ENCODE data around the gene DLG1. TPM values are rescaled to one million over a fixed set of nuclear protein-coding genes. Genes with fewer than 3 reads are reported as not detected.

The DLG1 gene
- total and polyA plus RNA-seq, 2 donors from 2014 or later = 19.4 to 101 TPM

DNA sequence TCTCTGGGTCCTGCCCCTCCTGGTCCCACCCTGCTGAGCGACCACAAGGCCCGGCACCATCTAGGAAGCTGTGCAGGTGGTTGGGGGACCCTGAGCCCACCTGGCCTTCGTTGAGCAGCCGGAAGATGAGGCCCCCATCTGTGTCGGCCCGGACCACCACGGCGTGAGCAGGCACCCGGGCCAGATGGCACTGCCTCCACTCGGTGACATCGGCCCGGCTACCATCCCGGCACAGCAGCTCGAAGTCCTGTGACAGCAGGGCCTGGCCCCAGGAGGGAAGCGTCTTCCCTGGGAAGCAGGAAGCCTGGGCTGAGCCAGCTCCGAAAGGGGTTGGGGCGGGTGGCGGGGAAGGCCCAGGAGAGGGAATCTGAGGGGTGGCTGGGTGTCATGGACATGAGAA is 281.4 kb downstream of the DLG1 start:
- DNase-seq (peak in 1 of 5 donors; percentile 36), FAIRE-seq (no peak)
- TF ChIP-seq, protein P1, sequence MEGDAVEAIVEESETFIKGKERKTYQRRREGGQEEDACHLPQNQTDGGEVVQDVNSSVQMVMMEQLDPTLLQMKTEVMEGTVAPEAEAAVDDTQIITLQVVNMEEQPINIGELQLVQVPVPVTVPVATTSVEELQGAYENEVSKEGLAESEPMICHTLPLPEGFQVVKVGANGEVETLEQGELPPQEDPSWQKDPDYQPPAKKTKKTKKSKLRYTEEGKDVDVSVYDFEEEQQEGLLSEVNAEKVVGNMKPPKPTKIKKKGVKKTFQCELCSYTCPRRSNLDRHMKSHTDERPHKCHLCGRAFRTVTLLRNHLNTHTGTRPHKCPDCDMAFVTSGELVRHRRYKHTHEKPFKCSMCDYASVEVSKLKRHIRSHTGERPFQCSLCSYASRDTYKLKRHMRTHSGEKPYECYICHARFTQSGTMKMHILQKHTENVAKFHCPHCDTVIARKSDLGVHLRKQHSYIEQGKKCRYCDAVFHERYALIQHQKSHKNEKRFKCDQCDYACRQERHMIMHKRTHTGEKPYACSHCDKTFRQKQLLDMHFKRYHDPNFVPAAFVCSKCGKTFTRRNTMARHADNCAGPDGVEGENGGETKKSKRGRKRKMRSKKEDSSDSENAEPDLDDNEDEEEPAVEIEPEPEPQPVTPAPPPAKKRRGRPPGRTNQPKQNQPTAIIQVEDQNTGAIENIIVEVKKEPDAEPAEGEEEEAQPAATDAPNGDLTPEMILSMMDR (IDR thresholded peaks at IDR 0.05; ENCODE audit: borderline replicate concordance, extremely low read depth, insufficient read depth) = no peak
- H3K4me3 ChIP-seq (ENCODE audit: low read length in 3 of 3) = no peak overlapping the region
- no peak overlapping the region for H3K27ac ChIP-seq (ENCODE audit: low read depth in 2 of 2, low read length in 2 of 2)
- intact Hi-C loops (cut with DNase I) = no loop called here
- no peaks in the 10 kb centered on the region for H3K27me3 ChIP-seq (ENCODE audit: control insufficient read depth, insufficient read depth, low read length)
- H3K9me3 ChIP-seq (ENCODE audit: control insufficient read depth in 2 of 3, insufficient read depth in 1 of 3, low read length in 3 of 3) = no peaks in the 10 kb centered on the region
- H3K36me3 ChIP-seq (ENCODE audit: control insufficient read depth in 2 of 3, insufficient read depth in 3 of 3, low read length in 3 of 3) = no peaks in the 10 kb centered on the region
- H3K9ac ChIP-seq (ENCODE audit: low read length in 3 of 3) = no peak overlapping the region
- H3K4me1 ChIP-seq (ENCODE audit: control insufficient read depth in 2 of 3, insufficient read depth in 2 of 3, low read depth in 1 of 3, low read length in 3 of 3) = no peaks in the 10 kb centered on the region

DNA sequence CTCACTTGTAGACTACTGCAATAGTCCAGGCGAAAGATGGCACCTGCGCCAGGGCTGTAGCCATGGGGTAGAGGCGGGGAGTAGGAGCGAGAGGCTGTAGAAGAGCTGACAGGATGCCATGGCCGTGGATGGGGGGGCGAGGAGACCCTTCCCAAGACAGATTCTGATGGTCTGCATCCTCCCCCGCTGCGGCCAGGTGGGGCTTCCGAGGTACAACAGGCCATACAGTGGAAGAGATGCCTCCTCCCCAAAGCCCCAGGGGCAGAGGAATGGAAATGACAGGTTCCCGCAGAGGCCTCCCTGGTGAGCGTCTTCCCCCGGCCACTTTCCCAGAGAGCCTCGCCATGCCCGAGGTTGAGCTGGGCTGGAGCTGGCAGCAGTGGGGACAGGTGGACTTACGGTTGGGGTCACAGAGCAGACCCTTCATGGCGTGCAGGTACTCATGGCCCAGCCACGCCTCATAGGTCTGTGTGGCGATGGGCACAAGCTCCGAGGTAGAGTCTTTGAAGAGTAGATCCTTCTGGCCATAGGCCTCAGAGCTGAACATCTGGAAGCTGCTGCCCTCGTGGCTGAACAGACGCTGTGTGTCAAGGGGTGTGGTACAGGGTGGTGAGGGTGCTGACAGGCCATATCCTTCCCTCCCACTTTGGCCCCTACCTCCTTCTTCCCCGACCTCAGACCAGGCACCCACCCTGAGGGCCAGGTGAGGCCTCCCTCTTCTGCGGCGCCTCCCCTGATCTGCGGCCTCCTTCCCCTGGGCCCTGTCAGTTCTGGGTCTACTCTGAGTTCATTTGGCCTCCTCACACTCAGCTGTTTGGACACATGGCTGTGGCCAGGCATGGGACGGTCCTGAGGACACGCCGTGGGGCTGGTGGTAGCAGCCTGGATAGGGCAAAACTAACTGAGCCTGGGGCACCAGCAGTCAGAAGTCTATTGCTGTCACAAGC is 282.3 kb downstream of the DLG1 start:
- no peak overlapping the region for H3K4me3 ChIP-seq (ENCODE audit: low read length in 3 of 3)
- H3K4me1 ChIP-seq (ENCODE audit: control insufficient read depth in 2 of 3, insufficient read depth in 2 of 3, low read depth in 1 of 3, low read length in 3 of 3) = no peaks in the 10 kb centered on the region
- no peaks in the 10 kb centered on the region for H3K27me3 ChIP-seq (ENCODE audit: control insufficient read depth, insufficient read depth, low read length)
- no peaks in the 10 kb centered on the region for H3K36me3 ChIP-seq (ENCODE audit: control insufficient read depth in 2 of 3, insufficient read depth in 3 of 3, low read length in 3 of 3)
- TF ChIP-seq, protein P1 (IDR thresholded peaks at IDR 0.05; ENCODE audit: borderline replicate concordance, extremely low read depth, insufficient read depth) = no peak
- no peak overlapping the region for H3K9ac ChIP-seq (ENCODE audit: low read length in 3 of 3)
- FAIRE-seq (no peak), DNase-seq (peak in 1 of 5 donors; percentile 29)
- no peak overlapping the region for H3K27ac ChIP-seq (ENCODE audit: low read depth in 2 of 2, low read length in 2 of 2)
- intact Hi-C loops (cut with DNase I) = no loop called here
- H3K9me3 ChIP-seq (ENCODE audit: control insufficient read depth in 2 of 3, insufficient read depth in 1 of 3, low read length in 3 of 3) = no peaks in the 10 kb centered on the region

DNA sequence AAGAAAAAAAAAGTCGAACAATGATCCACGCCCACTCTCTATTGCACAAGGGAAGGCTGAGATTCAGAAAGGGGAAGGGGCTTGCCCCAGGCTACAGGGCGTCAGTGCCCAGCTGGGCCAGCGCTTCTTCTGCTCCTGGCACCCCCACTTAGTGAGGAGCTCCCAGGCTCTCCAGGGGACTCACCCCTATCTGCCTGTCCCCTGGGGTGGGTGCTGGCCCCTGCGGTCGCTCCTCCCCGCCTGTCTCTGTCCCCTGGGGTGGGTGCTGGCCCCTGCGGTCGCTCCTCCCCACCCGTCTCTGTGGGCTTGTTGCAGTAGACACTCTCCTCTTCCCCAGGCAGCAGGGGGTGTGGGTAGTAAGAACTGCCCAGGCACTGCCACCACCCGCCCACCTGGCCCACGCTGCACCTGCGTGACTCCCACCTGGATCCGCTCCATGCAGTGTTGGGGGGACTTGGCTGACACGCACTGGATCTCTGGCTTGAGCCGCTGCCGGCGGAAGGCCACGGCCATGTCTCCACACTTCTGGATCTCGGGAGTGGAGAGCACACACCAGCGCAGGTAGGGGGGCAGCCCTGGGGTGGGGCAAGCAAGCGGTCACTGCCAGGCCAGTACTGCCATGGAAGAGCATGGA is 283.4 kb downstream of the DLG1 start:
- FAIRE-seq (no peak), DNase-seq (peak in 1 of 5 donors; percentile 70)
- no peaks in the 10 kb centered on the region for H3K4me1 ChIP-seq (ENCODE audit: control insufficient read depth in 2 of 3, insufficient read depth in 2 of 3, low read depth in 1 of 3, low read length in 3 of 3)
- no peaks in the 10 kb centered on the region for H3K27me3 ChIP-seq (ENCODE audit: control insufficient read depth, insufficient read depth, low read length)
- H3K27ac ChIP-seq (ENCODE audit: low read depth in 2 of 2, low read length in 2 of 2) = no peak overlapping the region
- H3K36me3 ChIP-seq (ENCODE audit: control insufficient read depth in 2 of 3, insufficient read depth in 3 of 3, low read length in 3 of 3) = no peaks in the 10 kb centered on the region
- H3K9ac ChIP-seq (ENCODE audit: low read length in 3 of 3) = no peak overlapping the region
- intact Hi-C loops (cut with DNase I) = no loop called here
- TF ChIP-seq, protein P1 (IDR thresholded peaks at IDR 0.05; ENCODE audit: borderline replicate concordance, extremely low read depth, insufficient read depth) = no peak
- no peak overlapping the region for H3K4me3 ChIP-seq (ENCODE audit: low read length in 3 of 3)
- H3K9me3 ChIP-seq (ENCODE audit: control insufficient read depth in 2 of 3, insufficient read depth in 1 of 3, low read length in 3 of 3) = no peaks in the 10 kb centered on the region
